ENCODE data around the gene RPAP3.

RPAP3 gene

DNA sequence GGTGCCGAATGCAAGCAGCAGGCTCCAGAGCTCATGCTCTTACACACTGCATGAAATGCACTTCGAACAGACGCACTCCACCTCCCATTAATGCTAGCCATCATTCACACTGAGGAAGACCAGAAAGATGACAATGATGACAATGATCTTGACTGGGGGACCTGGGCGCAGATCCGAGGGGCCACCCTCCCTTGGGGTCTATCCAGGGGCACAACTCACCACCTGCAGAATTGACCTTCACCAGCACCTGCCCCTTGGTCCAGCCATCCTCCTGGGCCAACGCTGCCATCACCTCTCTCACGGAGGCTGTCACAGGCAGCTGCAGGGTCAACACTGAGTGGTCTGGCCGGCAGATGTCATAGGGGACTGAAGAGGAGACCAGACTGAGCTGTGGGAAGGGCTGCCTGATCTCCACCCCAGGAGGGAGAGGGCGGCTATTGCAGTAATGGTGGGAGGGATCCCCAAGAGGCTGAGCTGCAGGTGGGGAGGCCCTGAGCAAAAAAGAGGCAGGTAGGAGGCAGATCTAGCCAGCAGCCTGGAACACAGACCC lies 37.6 kb upstream of the RPAP3 start:
- DNase-seq (ENCODE audit: low read depth) = no peak

DNA sequence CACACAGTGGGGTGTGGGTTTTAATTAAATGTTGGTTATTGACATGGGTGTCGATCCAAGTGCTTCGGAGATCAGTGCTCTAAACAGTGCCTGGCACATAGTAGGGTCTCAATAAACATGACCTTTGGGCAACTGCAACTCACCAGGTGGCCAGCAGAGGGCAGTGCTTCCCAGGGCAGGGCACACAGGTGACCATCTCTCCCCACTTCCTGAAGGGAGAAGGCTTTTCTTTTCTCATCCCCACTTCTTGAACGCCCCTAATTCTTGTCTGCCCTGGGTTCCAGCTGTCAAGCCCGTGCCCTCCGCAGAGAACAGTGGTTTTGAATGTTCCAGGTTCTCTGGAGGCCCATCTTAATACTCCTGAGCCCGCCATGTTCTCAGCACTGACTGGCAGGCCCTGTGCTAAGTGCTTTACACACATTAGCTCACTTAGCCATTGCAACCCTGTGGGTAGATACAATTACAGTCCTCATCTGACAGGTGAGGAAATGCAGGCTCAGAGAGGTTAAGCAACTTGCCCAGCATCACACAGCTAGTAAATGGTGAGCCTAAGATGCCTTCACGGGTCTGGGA lies 36.5 kb upstream of the RPAP3 start:
- no peak for DNase-seq (ENCODE audit: low read depth)

- DNase-seq (ENCODE audit: low read depth) = no peak
Observed at GRCh38 chr12:47741340-47741703, 35.5 kb upstream of the RPAP3 start.

DNA sequence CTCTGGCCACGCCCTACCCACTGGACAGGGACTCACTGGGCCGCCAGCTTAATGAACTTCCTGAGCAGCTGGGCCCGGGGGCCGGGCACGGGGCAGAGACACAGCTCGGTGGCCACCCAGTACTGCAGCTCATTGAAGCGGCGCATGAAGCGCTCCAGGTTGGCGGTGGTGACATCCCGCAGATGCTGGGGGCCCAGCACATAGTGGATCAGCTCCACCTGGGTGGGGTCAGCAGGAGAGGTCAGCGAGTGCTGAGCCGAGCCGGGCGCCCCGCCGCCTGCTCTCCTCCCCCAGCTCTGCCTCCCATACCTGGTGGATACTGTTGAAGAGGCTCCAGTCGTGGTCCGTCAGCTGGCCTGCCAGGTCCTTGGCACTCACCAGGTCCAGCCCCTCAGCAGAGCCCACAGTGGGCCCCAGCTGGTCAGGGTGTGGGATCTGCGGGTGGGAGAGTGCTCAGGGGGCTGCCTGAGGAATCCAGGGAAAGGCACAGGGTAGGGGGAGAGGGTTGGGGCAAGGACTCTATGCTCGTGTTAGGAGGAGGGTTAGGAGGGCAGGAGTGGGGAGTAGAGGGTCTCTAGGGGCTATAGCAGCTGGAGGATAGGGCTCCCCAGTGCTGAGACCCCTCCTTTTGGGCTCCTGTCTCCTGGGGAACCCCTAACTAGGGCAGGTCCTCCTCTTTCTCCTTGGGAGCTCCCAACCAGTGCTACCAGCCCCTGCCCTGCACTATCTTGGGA lies 34.9 kb upstream of the RPAP3 start:
- DNase-seq (ENCODE audit: low read depth) = no peak

- DNase-seq (ENCODE audit: low read depth) = no peak
Observed at GRCh38 chr12:47739979-47740378, 34.1 kb upstream of the RPAP3 start.

DNA sequence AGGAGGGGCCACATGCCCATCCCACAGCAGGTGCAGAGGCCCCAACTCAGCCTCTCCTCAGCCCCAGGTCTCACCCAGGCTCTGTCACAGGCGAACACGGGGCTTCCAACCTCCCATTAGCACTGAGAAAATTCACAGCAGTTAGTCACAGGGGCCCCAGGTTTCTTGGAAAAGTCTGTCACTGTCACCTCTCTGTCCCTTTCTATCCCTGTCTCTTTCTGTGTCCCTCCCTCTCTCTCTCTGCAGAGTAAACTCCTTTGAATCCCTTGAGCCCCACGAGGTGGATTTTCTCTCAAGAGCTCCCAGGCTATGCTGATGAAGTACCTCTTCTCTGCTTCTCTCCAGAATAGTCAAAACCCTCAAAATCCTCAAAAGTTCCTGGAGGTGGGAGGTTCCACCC lies 33.5 kb upstream of the RPAP3 start:
- DNase-seq (ENCODE audit: low read depth) = no peak

DNA sequence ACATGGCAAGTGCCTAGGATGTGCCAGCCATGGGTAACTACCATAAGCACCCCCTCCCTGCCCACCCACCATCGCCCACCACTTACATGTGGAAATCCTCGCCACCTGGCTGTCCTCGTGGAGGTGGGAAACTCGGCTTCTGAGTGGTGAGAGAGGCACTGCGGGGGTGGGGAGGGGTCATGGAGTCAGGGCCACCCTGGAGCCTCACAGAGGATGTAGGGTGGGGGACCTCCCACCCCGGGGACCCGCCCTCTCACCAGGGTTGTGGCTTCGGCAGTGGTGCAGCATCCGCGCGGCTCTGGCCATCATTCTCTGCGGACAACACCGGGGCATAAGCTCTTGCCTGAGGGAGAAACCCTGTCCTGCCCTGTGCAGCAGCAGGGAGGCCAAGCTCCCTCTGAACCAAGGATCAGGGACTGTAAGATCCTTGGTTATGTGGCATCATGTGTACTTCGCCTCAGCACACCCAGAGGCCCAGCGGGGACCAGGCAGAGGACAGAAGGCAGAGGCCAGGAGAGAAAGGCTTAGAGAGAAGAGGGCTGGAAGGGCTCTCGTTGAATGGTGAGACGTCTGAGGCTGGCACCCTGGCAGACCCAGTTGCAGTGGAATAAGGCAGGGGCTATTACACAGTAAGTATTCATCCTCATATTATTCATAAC lies 32.2 kb upstream of the RPAP3 start:
- DNase-seq (ENCODE audit: low read depth) = no peak

GRCh38 chr12:47736877-47737676 lies 31.2 kb upstream of the RPAP3 start:
- no peak for DNase-seq (ENCODE audit: low read depth)

- DNase-seq (ENCODE audit: low read depth) = no peak
Observed at GRCh38 chr12:47736216-47736615, 30.4 kb upstream of the RPAP3 start.

DNA sequence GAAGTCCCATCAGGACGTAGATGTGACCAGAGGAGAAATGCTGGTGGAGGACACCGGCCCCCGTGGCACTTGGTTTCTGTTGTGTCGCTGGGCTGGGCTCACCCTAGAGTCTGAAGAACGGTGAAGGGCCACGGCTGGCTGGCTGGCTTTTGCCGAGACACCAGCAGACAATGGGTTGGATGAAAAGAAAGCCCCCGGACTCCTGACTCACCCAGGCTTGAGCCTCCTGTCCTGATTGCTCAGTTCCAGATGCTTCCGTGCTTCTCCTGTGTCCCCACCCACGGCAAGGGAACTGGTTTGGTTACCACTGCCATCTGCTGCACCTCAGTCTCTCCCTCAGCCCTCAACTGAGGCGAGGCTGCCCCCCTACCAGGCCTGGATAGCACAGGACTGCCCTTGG lies 29.8 kb upstream of the RPAP3 start:
- DNase-seq (ENCODE audit: low read depth) = no peak

DNA sequence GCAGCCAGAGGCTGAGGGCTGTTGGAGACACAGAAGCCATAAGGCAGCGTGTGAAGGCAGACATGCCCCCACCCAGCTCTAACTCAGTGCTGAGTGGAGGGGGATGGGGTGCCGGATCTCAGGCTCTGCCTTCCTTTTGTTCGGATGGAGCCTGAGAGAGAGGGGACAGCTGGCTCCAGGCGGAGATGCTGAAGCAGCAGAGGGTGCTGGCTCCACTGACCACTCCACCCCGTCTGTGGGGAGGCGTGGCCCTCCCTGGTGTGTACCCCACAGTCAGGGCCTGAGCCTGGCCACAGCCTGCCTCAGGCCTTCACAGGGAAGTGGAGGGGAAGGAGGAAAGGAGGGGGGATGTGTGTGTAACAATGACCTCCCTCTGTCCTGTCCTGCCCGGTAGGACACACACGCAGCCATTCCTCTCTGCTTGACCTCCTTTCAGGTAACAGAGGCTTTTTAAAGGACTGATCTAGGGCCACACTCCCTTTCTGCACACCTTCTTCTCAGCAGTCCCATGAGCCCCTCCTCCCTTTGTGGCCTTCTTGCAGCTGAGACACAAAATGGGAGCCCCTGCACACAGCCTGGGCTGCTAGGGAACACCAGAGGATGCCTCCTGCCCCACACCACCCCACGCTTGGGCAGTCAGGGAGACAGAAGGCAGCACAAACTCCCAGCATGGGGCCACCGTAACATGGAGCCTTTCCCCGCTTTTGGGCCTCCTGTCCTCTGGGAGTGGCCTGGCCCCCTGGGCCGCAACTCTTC lies 29.1 kb upstream of the RPAP3 start:
- DNase-seq (ENCODE audit: low read depth) = no peak

GRCh38 chr12:47733142-47733541 lies 27.3 kb upstream of the RPAP3 start:
- no peak for DNase-seq (ENCODE audit: low read depth)

- DNase-seq (ENCODE audit: low read depth) = no peak
Observed at GRCh38 chr12:47732504-47732903, 26.7 kb upstream of the RPAP3 start.

GRCh38 chr12:47731723-47732122 lies 25.9 kb upstream of the RPAP3 start:
- no peak for DNase-seq (ENCODE audit: low read depth)

DNA sequence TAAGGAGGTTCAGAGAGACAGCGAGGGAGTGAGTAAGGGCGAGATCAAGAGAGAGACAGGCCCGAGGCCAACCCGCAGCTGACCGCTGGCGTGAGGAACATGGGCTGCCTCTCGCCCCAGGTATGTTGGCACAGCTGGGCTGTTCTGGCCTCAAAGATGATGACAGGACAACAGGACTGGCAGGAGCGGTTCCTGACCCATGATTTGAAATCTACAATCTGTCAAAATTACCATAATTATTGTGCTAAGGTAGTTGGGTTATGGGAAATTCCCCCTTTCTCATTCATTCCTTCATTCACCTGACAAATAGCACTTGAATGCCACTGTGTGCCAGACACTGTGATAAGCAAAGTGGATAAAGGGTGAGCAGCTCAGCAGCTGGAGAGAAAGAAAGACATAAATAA lies 24.5 kb upstream of the RPAP3 start:
- DNase-seq (ENCODE audit: low read depth) = no peak

GRCh38 chr12:47729233-47729632 lies 23.4 kb upstream of the RPAP3 start:
- no peak for DNase-seq (ENCODE audit: low read depth)

- DNase-seq (ENCODE audit: low read depth) = no peak
Observed at GRCh38 chr12:47725893-47726292, 20.1 kb upstream of the RPAP3 start.

DNA sequence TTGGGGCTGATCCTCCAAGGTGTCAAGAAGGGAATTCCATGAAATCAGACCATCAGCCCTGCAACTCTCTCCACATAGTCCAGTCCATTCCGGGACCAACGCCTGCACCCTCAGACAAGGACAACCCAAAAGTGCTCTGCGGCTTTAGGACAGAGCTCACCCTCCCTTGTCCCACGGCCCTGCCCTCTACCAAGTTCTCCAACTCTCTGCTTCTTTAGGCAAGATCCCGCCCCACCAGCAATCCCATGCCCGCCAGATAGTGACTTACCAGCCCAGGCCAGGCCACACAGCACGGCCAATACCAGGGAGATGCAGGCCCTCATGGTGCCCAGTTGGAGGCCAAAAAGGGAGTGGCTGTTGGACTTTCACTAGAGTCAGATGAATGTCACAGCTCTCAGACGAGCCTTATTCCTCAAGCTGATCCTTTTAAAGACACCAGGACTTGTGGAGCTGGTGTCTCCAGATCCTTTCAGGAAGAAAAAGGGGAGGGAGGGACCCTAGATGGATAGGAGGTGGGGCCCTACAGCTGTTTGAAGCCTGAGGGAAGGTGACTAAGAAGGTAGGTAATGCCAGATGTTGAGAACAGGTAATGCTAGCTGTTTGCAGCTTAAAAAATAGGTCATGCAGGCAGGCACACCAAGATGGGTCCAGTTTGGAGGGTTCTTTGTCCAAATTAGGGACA lies 19.4 kb upstream of the RPAP3 start, which contains the start of gene ENDOU:
Gene ENDOU (minus strand): TSS at position 400 of the 682 bp plus-strand sequence. CDS start 77 bp downstream, at position 323.
- no peak for DNase-seq (ENCODE audit: low read depth)

- no peak for DNase-seq (ENCODE audit: low read depth)
Observed at GRCh38 chr12:47722941-47723631, 17.3 kb upstream of the RPAP3 start.

DNA sequence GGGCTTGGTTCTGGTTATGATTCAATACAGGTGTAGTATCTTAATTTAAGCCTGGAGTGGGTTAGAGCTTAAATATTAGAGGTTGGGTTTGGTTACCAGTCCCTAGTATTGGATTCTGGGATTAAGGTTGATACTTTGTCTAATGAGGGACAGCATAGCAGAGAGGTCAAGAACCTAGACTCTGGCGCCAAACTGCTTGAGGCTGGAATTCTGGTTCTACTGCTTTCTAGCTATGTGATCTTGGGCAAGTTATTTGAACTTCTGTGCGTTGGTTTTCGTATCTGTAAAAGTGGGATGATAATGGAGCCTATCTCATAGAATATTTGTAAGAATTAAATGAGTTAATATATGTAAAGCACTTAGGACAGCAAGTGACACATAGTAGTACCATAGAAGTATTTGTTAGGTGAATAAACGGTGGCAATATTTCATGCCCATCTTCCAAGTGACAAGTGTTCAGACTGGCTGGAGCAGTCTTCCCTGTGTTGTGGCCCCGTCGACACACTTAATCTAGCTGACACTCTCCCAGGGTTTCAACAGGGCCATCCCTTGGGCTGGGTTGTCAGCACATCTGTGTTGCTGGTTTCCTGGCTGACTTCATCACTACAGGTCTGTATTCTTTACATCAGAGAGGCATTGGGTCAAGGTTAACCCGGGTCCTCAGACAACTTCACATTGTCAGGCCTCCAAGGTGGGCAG lies 16.5 kb upstream of the RPAP3 start:
- DNase-seq (ENCODE audit: low read depth) = no peak
